Panc1 (cell line): ENCODE results near the gene OSTF1. TPM values are rescaled to one million over a fixed set of nuclear protein-coding genes. Genes with fewer than 3 reads are reported as not detected.

Experiments
- ATAC-seq: fragments of 200-7000 bp; cut with Tn5 transposase; 2 replicates; pipeline ENCODE4 v1.9.1; 2020; ENCODE audit warnings: mild to moderate bottlenecking, moderate library complexity
- BruUV-seq: library from RNA; stranded (reverse); fragments of 400-500 nt; replicated peaks from 2 replicates; lab custom pipeline; 2021; lab: Mats Ljungman, UMichigan
- CTCF ChIA-PET: fragments of 300-600 bp; sonication (Branson Sonifier 250); formaldehyde crosslinking; loops from one replicate; lab custom pipeline; 2022; ENCODE audit warnings: antibody characterized with exemption; lab: Charles Lee
- POLR2A ChIA-PET: fragments of 300-600 bp; sonication (Branson Sonifier 250); formaldehyde crosslinking; loops from one replicate; lab custom pipeline; 2022; ENCODE audit warnings: antibody characterized with exemption; lab: Charles Lee
- DNase-seq: peaks from one replicate; pipeline ENCODE4 v3.0.0-alpha.2; 2010; ENCODE audit warnings: low read depth, low spot score
- H3K27ac ChIP-seq: 2 replicates; pipeline ENCODE4 v1.5.1; 2011; ENCODE audit warnings: mild to moderate bottlenecking, low read length, inconsistent platforms
- H3K27me3 ChIP-seq: fragments of 200-500 bp; sonication (Bioruptor generic); 2 replicates; pipeline ENCODE4 v1.6.0; 2014; ENCODE audit warnings: low read length, inconsistent platforms; ENCODE audit not compliant: control insufficient read depth, insufficient read depth
- H3K36me3 ChIP-seq: fragments of 200-500 bp; sonication (Bioruptor generic); 2 replicates; pipeline ENCODE4 v1.5.1; 2014; ENCODE audit warnings: inconsistent platforms, mild to moderate bottlenecking, low read length, moderate library complexity; ENCODE audit not compliant: control insufficient read depth, insufficient read depth
- H3K4me1 ChIP-seq: 2 replicates; pipeline ENCODE4 v1.5.1; 2011; ENCODE audit warnings: inconsistent platforms, mild to moderate bottlenecking, low read length, moderate library complexity; ENCODE audit not compliant: control insufficient read depth, insufficient read depth
- H3K4me3 ChIP-seq, 2 experiments: 2 replicates each; pipeline ENCODE4 v1.5.1; 2011 to 2012; ENCODE audit warnings: low read depth in 2 of 2, low read length in 2 of 2, mild to moderate bottlenecking in 2 of 2, inconsistent platforms in 1 of 2, moderate library complexity in 1 of 2
- H3K9me3 ChIP-seq: fragments of 200-500 bp; sonication (Bioruptor generic); 2 replicates; pipeline ENCODE4 v1.5.1; 2014; ENCODE audit warnings: low read depth, mild to moderate bottlenecking, inconsistent platforms, low read length, moderate library complexity; ENCODE audit not compliant: control insufficient read depth, insufficient read depth
- POLR2AphosphoS5 ChIP-seq: IDR thresholded peaks from 2 replicates; pipeline ENCODE4 v1.6.1; 2012; ENCODE audit warnings: mild to moderate bottlenecking, low read depth, low read length, moderate library complexity
- SIN3A ChIP-seq: IDR thresholded peaks from 2 replicates; pipeline ENCODE4 v1.6.1; 2012; ENCODE audit warnings: low read depth, mild to moderate bottlenecking, low read length, moderate library complexity, borderline replicate concordance; ENCODE audit not compliant: insufficient read depth
- TCF7L2 ChIP-seq: IDR thresholded peaks from 2 replicates; pipeline ENCODE4 v1.6.1; 2011; ENCODE audit warnings: mild to moderate bottlenecking, low read depth, low read length, inconsistent platforms
- in situ Hi-C: cut with HindIII; loops from 2 replicates; pipeline ENCODE4 v1.10.0; 2016; ENCODE audit warnings: low sequenced_read_pairs, low pct_unique_long_range_greater_than_20kb
- intact Hi-C: fragments of 100-400 bp; cut with micrococcal nuclease; formaldehyde crosslinking; loops from one replicate; pipeline ENCODE4 v1.10.0; 2022; ENCODE audit not compliant: unreplicated experiment
- total RNA-seq: library from RNA; stranded (reverse); gene quantifications from one replicate; pipeline ENCODE4 v1.2.1, GENCODE V29; 2021; ENCODE audit not compliant: unreplicated experiment
- TF ChIP-seq, protein P1 (sequence below), 2 experiments: IDR thresholded peaks; 2 replicates each; pipeline ENCODE4 v1.6.1; 2011 to 2012; ENCODE audit warnings: low read depth in 2 of 2, control low read depth in 1 of 2, low read length in 1 of 2, mild to moderate bottlenecking in 1 of 2, moderate library complexity in 1 of 2; ENCODE audit not compliant: insufficient read depth in 1 of 2
- TF ChIP-seq, protein P2 (sequence below): fragments of 450-650 bp; IDR thresholded peaks from 2 replicates; pipeline ENCODE4 v1.5.1; 2017; ENCODE audit warnings: mild to moderate bottlenecking

The OSTF1 gene
- total RNA-seq, 1 experiment from 2014 or later: 24.6 TPM

DNA sequence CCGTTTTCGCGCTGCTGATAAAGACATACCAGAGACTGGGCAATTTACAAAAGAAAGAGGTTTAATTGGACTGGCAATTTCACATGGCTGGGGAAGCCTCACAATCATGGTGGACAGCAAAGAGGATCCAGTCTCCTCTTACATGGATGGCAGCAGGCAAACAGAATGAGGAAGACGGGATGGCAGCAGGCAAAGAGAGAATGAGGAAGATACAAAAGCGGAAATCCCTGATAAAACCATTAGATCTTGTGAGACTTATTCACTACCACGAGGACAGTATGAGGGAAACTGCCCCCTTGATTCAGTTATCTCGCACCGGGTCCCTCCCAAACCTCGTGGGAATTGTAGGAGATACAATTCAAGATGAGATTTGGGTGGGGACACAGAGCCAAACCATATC, 95.0 kb downstream of the OSTF1 start:
- in situ Hi-C loops (no loop called here), intact Hi-C loops (loop anchor here (5.0 kb wide), 1 partner anchor 1324 kb away; no protein-coding TSS in a partner anchor)
- Histone ChIP-seq H3K4me1 (no peaks in the 10 kb centered on the region), H3K4me3 (no peak overlapping the region), H3K27me3 (no peaks in the 10 kb centered on the region), H3K27ac (no peak overlapping the region), H3K36me3 (no peaks in the 10 kb centered on the region; the same call in 1 of the 2 replicates), H3K9me3 (no peaks in the 10 kb centered on the region)
- ChIA-PET CTCF (no interaction called here), POLR2A (no interaction called here)
- ATAC-seq (no peak), DNase-seq (no peak)
- TF ChIP-seq, protein P1, sequence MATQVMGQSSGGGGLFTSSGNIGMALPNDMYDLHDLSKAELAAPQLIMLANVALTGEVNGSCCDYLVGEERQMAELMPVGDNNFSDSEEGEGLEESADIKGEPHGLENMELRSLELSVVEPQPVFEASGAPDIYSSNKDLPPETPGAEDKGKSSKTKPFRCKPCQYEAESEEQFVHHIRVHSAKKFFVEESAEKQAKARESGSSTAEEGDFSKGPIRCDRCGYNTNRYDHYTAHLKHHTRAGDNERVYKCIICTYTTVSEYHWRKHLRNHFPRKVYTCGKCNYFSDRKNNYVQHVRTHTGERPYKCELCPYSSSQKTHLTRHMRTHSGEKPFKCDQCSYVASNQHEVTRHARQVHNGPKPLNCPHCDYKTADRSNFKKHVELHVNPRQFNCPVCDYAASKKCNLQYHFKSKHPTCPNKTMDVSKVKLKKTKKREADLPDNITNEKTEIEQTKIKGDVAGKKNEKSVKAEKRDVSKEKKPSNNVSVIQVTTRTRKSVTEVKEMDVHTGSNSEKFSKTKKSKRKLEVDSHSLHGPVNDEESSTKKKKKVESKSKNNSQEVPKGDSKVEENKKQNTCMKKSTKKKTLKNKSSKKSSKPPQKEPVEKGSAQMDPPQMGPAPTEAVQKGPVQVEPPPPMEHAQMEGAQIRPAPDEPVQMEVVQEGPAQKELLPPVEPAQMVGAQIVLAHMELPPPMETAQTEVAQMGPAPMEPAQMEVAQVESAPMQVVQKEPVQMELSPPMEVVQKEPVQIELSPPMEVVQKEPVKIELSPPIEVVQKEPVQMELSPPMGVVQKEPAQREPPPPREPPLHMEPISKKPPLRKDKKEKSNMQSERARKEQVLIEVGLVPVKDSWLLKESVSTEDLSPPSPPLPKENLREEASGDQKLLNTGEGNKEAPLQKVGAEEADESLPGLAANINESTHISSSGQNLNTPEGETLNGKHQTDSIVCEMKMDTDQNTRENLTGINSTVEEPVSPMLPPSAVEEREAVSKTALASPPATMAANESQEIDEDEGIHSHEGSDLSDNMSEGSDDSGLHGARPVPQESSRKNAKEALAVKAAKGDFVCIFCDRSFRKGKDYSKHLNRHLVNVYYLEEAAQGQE (IDR thresholded peaks at IDR 0.05; ENCODE audit: insufficient read depth in 1 of 2, low read depth in 2 of 2, low read length in 1 of 2): no peak
- TF ChIP-seq, protein P2, sequence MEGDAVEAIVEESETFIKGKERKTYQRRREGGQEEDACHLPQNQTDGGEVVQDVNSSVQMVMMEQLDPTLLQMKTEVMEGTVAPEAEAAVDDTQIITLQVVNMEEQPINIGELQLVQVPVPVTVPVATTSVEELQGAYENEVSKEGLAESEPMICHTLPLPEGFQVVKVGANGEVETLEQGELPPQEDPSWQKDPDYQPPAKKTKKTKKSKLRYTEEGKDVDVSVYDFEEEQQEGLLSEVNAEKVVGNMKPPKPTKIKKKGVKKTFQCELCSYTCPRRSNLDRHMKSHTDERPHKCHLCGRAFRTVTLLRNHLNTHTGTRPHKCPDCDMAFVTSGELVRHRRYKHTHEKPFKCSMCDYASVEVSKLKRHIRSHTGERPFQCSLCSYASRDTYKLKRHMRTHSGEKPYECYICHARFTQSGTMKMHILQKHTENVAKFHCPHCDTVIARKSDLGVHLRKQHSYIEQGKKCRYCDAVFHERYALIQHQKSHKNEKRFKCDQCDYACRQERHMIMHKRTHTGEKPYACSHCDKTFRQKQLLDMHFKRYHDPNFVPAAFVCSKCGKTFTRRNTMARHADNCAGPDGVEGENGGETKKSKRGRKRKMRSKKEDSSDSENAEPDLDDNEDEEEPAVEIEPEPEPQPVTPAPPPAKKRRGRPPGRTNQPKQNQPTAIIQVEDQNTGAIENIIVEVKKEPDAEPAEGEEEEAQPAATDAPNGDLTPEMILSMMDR: no peak
- TF ChIP-seq SIN3A: no peak
- TF ChIP-seq TCF7L2: no peak
- no peak for TF ChIP-seq POLR2AphosphoS5
- no TSS peak for BruUV-seq

DNA sequence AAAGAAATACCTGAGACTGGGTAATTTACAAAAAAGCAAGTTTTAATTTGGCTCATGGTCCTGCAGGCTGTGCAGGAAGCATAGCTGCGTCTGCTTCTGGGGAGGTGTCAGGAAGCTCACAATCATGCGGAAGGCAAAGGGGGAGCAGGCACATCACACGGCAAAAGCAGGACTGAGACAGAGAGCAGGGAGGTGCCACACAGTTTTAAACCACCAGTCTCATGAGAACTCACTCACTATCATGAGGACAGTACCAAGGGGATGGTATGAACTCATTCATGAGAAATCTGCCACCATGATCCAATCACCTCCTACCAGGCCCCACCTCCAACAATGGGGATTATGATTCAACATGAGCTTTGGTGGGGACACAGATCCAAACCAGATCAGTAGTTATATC, 96.2 kb downstream of the OSTF1 start:
- H3K9me3 ChIP-seq: no peaks in the 10 kb centered on the region
- no peak overlapping the region for H3K27ac ChIP-seq
- BruUV-seq: no TSS peak
- no peak overlapping the region for H3K4me3 ChIP-seq
- ATAC-seq: no peak
- DNase-seq: no peak
- ChIA-PET CTCF (no interaction called here), POLR2A (no interaction called here)
- in situ Hi-C loops: no loop called here
- no peaks in the 10 kb centered on the region for H3K27me3 ChIP-seq
- TF ChIP-seq, protein P2: no peak
- TF ChIP-seq, protein P1 (IDR thresholded peaks at IDR 0.05; ENCODE audit: insufficient read depth in 1 of 2, low read depth in 2 of 2, low read length in 1 of 2): no peak
- no peak for TF ChIP-seq POLR2AphosphoS5
- TF ChIP-seq SIN3A: no peak
- no peak for TF ChIP-seq TCF7L2
- intact Hi-C loops: loop anchor here (5.0 kb wide), 1 partner anchor 1323 kb away; no protein-coding TSS in a partner anchor
- no peaks in the 10 kb centered on the region for H3K4me1 ChIP-seq
- no peaks in the 10 kb centered on the region; the same call in 1 of the 2 replicates for H3K36me3 ChIP-seq
